Measurements from ENCODE around the gene ZBTB7C.

DNA sequence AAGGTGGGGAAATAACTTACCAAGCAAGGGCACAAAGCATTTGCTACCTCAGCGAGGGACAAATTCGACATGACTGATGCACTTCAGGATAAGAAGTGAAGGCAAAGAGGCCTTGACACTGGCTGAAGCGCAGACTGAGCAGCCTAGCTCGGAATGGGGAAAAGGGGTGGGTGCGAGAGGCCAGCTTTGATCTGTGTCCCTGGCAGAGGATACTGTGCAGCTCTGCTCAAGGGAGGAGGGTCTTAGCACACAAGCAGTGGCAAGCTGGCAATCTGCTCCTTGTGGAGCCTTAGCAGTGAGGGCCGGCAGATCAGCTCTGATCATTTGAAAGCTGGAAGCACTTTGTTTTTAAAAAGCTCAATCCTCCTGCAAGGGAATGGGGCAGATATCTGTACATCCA is 222.3 kb downstream of the ZBTB7C start:
- TF ChIP-seq CTCF (IDR thresholded peaks at IDR 0.05) (no peak), POLR2A (IDR thresholded peaks at IDR 0.05) (no peak)
